Smooth muscle cell (in vitro differentiated cells): Measurements from ENCODE around the gene NEFH. TPM values are rescaled to one million over a fixed set of nuclear protein-coding genes. Genes with fewer than 3 reads are reported as not detected.

Experiments used
- DNase-seq: peaks from one replicate; lab custom pipeline; 2025; ENCODE audit not compliant: unreplicated experiment; lab: John Stamatoyannopoulos, UW
- H2AFZ ChIP-seq: fragments of 200-600 bp; sonication (generic); 2 replicates; pipeline ENCODE4 v1.6.0; 2016; ENCODE audit warnings: antibody characterized with exemption, low read depth, mild to moderate bottlenecking
- H3F3A ChIP-seq: fragments of 200-600 bp; sonication (generic); 2 replicates; pipeline ENCODE4 v1.6.0; 2017; ENCODE audit warnings: antibody characterized with exemption, low read depth
- H3K27ac ChIP-seq: fragments of 200-600 bp; sonication (generic); 2 replicates; pipeline ENCODE4 v1.5.1; 2016; ENCODE audit warnings: low read depth, mild to moderate bottlenecking
- H3K27me3 ChIP-seq: fragments of 200-600 bp; sonication (generic); 2 replicates; pipeline ENCODE4 v1.6.1; 2016; ENCODE audit warnings: low read depth, mild to moderate bottlenecking
- H3K36me3 ChIP-seq: fragments of 200-600 bp; sonication (generic); 2 replicates; pipeline ENCODE4 v1.5.1; 2016; ENCODE audit warnings: low read depth
- H3K4me1 ChIP-seq: fragments of 200-600 bp; sonication (generic); 2 replicates; pipeline ENCODE4 v1.5.1; 2016; ENCODE audit warnings: low read depth
- H3K4me2 ChIP-seq: fragments of 200-600 bp; sonication (generic); 2 replicates; pipeline ENCODE4 v1.6.0; 2016; ENCODE audit warnings: mild to moderate bottlenecking
- H3K4me3 ChIP-seq: fragments of 200-600 bp; sonication (generic); 2 replicates; pipeline ENCODE4 v1.5.1; 2016; ENCODE audit warnings: mild to moderate bottlenecking
- H3K79me2 ChIP-seq: fragments of 200-600 bp; sonication (generic); 2 replicates; pipeline ENCODE4 v1.6.0; 2016; ENCODE audit warnings: low read depth, mild to moderate bottlenecking
- H3K9ac ChIP-seq: fragments of 200-600 bp; sonication (generic); 2 replicates; pipeline ENCODE4 v1.6.0; 2016; ENCODE audit warnings: low read depth
- H3K9me3 ChIP-seq: fragments of 200-600 bp; sonication (generic); replicated peaks from 2 replicates; pipeline ENCODE4 v1.5.1; 2016; ENCODE audit warnings: low read depth
- H4K20me1 ChIP-seq: fragments of 200-600 bp; sonication (generic); 2 replicates; pipeline ENCODE4 v1.6.0; 2016; ENCODE audit warnings: low read depth
- CTCF ChIP-seq: fragments of 200-600 bp; sonication (generic); IDR thresholded peaks from 2 replicates; pipeline ENCODE4 v1.5.1; 2017; ENCODE audit warnings: borderline replicate concordance, mild to moderate bottlenecking, antibody characterized with exemption; ENCODE audit not compliant: insufficient read depth, poor library complexity, severe bottlenecking
- WGBS: methylation state at CpG from one replicate; pipeline ENCODE4 v1.1.7; 2016; ENCODE audit warnings: low lambda C conversion rate; 5-methylcytosine and 5-hydroxymethylcytosine counted together
- polyA plus RNA-seq: library from polyadenylated mRNA; unstranded; fragments of >200 nt; fragmentation: Nextera tagmentation; extraction: Ambion mirVana; gene quantifications from 2 replicates; pipeline ENCODE4 v1.2.1, GENCODE V29; 2016
- total RNA-seq: library from RNA; depleted of rRNA; stranded (reverse); fragments of >200 nt; gene quantifications from 2 replicates; pipeline ENCODE4 v1.2.3, GENCODE V29; 2014

The NEFH gene
- total and polyA plus RNA-seq, 2 experiments from 2014 or later: 1.1 TPM; not detected in 1

GRCh38 chr22:29539105-29539504 lies 59.1 kb downstream of the NEFH start:
- H3K4me1 ChIP-seq: no peaks in the 10 kb centered on the region
- DNase-seq: no peak
- H3K27me3 ChIP-seq: no peaks in the 10 kb centered on the region
- H3K9ac ChIP-seq: no peak overlapping the region
- no peak overlapping the region for H2AFZ ChIP-seq
- H3K9me3 ChIP-seq: no peaks in the 10 kb centered on the region
- H3K4me2 ChIP-seq: no peak overlapping the region
- peaks cover 28% of the 10 kb centered on the region for H3K36me3 ChIP-seq
- 96% methylated on average over 3 of the region's 3 CpGs for WGBS
- no peaks in the 10 kb centered on the region for H3F3A ChIP-seq
- TF ChIP-seq CTCF: no peak
- H3K27ac ChIP-seq: no peak overlapping the region
- H4K20me1 ChIP-seq: no peaks in the 10 kb centered on the region
- no peaks in the 10 kb centered on the region for H3K79me2 ChIP-seq
- H3K4me3 ChIP-seq: no peak overlapping the region

Other genes with a start within 250 kb of the NEFH start
- 11.7 and 16.5 TPM in 2 replicates for gene RHBDD3, start 212.2 kb upstream of the NEFH start, total RNA-seq
- gene RHBDD3, start 212.2 kb upstream of the NEFH start, polyA plus RNA-seq: 39.1 and 40.2 TPM in 2 replicates
- gene EWSR1, start 211.9 kb upstream of the NEFH start, total RNA-seq: 146 and 197 TPM in 2 replicates
- 164 and 226 TPM in 2 replicates for gene EWSR1, start 211.9 kb upstream of the NEFH start, polyA plus RNA-seq
- 7.8 TPM in 2 replicates for gene GAS2L1, start 173.6 kb upstream of the NEFH start, total RNA-seq
- 31.7 and 35.8 TPM in 2 replicates for gene GAS2L1, start 173.6 kb upstream of the NEFH start, polyA plus RNA-seq
- gene RASL10A, start 164.5 kb upstream of the NEFH start, total RNA-seq: not detected in 2 replicates
- gene RASL10A, start 164.5 kb upstream of the NEFH start, polyA plus RNA-seq: not detected in 2 replicates
- 25.9 and 30.3 TPM in 2 replicates for gene AP1B1, start 91.6 kb upstream of the NEFH start, total RNA-seq
- 37.1 and 38.5 TPM in 2 replicates for gene AP1B1, start 91.6 kb upstream of the NEFH start, polyA plus RNA-seq
- not detected in 2 replicates for gene RFPL1, start 41.6 kb upstream of the NEFH start, total RNA-seq
- 0.16 TPM in 1 of 2 replicates, not detected in the other for gene RFPL1, start 41.6 kb upstream of the NEFH start, polyA plus RNA-seq
- gene THOC5, start 73.5 kb downstream of the NEFH start, total RNA-seq: 20.7 and 21.7 TPM in 2 replicates
- gene THOC5, start 73.5 kb downstream of the NEFH start, polyA plus RNA-seq: 13.7 and 22.6 TPM in 2 replicates
- gene NIPSNAP1, start 100.9 kb downstream of the NEFH start, total RNA-seq: 36.7 and 42.8 TPM in 2 replicates
- 70.1 and 78.8 TPM in 2 replicates for gene NIPSNAP1, start 100.9 kb downstream of the NEFH start, polyA plus RNA-seq
- 21.7 and 25.1 TPM in 2 replicates for gene NF2, start 123.4 kb downstream of the NEFH start, total RNA-seq
- 21.5 and 23.9 TPM in 2 replicates for gene NF2, start 123.4 kb downstream of the NEFH start, polyA plus RNA-seq
- gene CABP7, start 239.8 kb downstream of the NEFH start, total RNA-seq: not detected in 2 replicates
- 0.12 TPM in 1 of 2 replicates, not detected in the other for gene CABP7, start 239.8 kb downstream of the NEFH start, polyA plus RNA-seq